Stomach (tissue), 4 donors: ENCODE data around the gene GNRHR.

Experiments
- CTCF ChIP-seq, 7 experiments: fragments of 450-650 bp in 4 of 7; fragments of 200-600 bp in 3 of 7; sonication (generic) in 3 of 7; IDR thresholded peaks; one replicate each; pipeline ENCODE4 v1.5.1; 2016 to 2019; ENCODE audit warnings: antibody characterized with exemption in 7 of 7, control low read depth in 2 of 7, mild to moderate bottlenecking in 1 of 7
- POLR2AphosphoS5 ChIP-seq, 3 donors: sonication (generic); formaldehyde crosslinking; IDR thresholded peaks; one replicate each; pipeline ENCODE4 v1.6.1; 2016; ENCODE audit warnings: antibody characterized with exemption in 3 of 3

- no peak for TF ChIP-seq POLR2AphosphoS5 (IDR thresholded peaks at IDR 0.05)
- TF ChIP-seq CTCF (IDR thresholded peaks at IDR 0.05): no peak
Observed at GRCh38 chr4:67712650-67713528, 41.3 kb downstream of the GNRHR start.
